Measurements from ENCODE around the gene LRRC25. TPM values are rescaled to one million over a fixed set of nuclear protein-coding genes. Genes with fewer than 3 reads are reported as not detected.

LRRC25 gene
- polyA plus RNA-seq, 2 of the 4 experiments (the other 2 are of a cell fraction): not detected

DNA sequence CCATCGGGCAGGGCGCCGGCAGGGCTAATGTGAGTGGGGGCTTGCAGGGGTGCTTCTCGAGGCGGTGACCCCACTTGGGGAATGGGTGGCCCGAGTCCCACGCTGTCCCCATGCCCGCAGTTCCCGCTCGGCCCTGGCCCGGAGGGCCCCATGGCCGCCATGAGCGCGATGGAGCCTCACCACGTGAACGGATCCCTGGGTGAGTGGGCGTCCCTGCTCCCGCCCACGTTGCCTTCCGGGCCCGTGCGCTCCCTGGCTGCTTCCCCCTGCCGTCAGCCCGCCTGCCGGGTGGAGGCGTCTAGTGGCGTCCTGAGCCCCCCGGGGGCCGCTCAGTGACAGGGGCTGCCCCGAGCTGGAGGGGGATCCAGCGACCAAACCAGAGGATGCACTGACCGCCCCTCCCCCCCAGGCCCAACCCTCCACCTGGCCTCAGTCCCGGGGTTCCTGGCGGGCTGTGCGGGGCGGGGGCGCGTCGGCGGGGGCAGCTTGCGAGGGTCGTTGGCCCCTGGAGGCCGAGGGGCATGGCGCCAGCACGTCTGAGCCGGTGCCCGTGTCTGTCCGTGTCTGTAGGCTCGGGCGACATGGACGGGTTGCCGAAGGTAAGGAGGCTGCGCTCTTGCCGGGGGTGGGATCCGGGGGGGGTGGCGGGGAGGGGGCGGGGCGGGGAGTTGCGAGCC is 35.7 kb upstream of the LRRC25 start:
- no peak for ATAC-seq
- no peak for DNase-seq (ENCODE audit: low read depth in 1 of 2, low spot score in 1 of 2)
- Histone ChIP-seq H3K4me1 (peaks cover 19% of the 10 kb centered on the region), H3K4me2 (no peak overlapping the region), H3K9me3 (no peaks in the 10 kb centered on the region), H3K4me3 (no peak overlapping the region), H3K27ac (no peak overlapping the region)
- CTCF ChIA-PET: no interaction called here
- no peak for FAIRE-seq
- WGBS (ENCODE audit: missing lambda C conversion rate): 99% methylated on average over 13 of the region's 59 CpGs
- TF ChIP-seq, protein P1, sequence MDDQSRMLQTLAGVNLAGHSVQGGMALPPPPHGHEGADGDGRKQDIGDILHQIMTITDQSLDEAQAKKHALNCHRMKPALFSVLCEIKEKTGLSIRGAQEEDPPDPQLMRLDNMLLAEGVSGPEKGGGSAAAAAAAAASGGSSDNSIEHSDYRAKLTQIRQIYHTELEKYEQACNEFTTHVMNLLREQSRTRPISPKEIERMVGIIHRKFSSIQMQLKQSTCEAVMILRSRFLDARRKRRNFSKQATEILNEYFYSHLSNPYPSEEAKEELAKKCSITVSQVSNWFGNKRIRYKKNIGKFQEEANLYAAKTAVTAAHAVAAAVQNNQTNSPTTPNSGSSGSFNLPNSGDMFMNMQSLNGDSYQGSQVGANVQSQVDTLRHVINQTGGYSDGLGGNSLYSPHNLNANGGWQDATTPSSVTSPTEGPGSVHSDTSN (IDR thresholded peaks at IDR 0.05): peak; percentile 43; the same call in 1 of the 2 replicates
- no peak for TF ChIP-seq EP300 (IDR thresholded peaks at IDR 0.05)
- POLR2A ChIA-PET: no interaction called here

DNA sequence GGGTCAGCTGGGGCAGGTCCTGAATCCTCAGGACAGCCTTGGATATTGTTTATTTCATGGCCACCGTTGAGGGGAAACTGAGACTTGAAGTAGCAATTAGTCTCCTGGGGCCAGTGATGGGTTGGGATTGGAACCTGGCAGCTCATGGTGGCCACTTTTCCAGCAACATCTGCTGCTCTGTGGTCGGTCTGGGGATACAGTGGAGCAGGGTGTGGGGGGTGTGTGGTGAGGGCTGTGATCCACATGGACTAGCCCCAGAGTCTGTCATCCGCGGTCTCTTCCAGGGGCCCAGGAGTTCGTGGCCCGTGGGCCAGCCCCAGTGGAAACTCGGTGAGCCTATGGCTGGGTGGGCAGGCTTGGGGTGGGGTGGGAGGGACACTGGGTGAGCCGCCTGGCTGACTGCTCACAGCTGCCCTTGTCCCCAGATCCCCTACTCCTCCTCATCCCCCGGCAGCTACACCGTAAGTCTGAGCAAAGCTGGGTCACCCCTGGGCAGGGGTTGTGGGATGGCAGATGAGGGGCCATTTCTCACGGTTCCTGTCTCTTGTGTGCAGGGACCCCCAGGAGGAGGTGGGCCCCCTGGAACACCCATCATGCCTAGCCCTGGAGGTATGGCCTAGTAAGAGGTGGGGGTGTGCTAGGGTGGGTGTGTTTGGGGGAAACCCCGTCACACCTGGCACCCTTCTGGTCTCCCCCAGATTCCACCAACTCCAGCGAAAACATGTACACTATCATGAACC is 35.0 kb upstream of the LRRC25 start:
- Histone ChIP-seq H3K4me1 (peaks cover 21% of the 10 kb centered on the region), H3K4me2 (no peak overlapping the region), H3K27ac (no peak overlapping the region), H3K4me3 (no peak overlapping the region), H3K9me3 (no peaks in the 10 kb centered on the region)
- ChIA-PET POLR2A (no interaction called here), CTCF (interaction anchor here (1.2 to 2.3 kb wide), 4 partner anchors 18 to 82 kb away, joined by 3 to 7 read pairs (median 5); no protein-coding TSS in a partner anchor)
- no peak for FAIRE-seq
- DNase-seq (ENCODE audit: low read depth in 1 of 2, low spot score in 1 of 2): no peak
- TF ChIP-seq HOXB13 (CRISPR knock-in tag; IDR thresholded peaks at IDR 0.05; ENCODE audit: low read depth) (no peak), EHMT2 (IDR thresholded peaks at IDR 0.05; ENCODE audit: low read depth) (no peak), CHD2 (IDR thresholded peaks at IDR 0.05; ENCODE audit: low read length, partially characterized antibody) (no peak), POLR2AphosphoS2 (conservative IDR thresholded peaks at IDR 0.05; ENCODE audit: low read length) (no peak), RCOR1 (IDR thresholded peaks at IDR 0.05; ENCODE audit: low read depth, low read length) (no peak), MYC (IDR thresholded peaks at IDR 0.05; ENCODE audit: borderline replicate concordance, low read length) (no peak), BHLHE40 (IDR thresholded peaks at IDR 0.05; ENCODE audit: low read depth, low read length) (no peak), MAFK (IDR thresholded peaks at IDR 0.05; ENCODE audit: partially characterized antibody) (no peak), ESRRA (IDR thresholded peaks at IDR 0.05; ENCODE audit: borderline replicate concordance, low read length) (no peak)
- TF ChIP-seq, protein P2, sequence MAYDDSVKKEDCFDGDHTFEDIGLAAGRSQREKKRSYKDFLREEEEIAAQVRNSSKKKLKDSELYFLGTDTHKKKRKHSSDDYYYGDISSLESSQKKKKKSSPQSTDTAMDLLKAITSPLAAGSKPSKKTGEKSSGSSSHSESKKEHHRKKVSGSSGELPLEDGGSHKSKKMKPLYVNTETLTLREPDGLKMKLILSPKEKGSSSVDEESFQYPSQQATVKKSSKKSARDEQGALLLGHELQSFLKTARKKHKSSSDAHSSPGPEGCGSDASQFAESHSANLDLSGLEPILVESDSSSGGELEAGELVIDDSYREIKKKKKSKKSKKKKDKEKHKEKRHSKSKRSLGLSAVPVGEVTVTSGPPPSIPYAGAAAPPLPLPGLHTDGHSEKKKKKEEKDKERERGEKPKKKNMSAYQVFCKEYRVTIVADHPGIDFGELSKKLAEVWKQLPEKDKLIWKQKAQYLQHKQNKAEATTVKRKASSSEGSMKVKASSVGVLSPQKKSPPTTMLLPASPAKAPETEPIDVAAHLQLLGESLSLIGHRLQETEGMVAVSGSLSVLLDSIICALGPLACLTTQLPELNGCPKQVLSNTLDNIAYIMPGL (CRISPR knock-in tag; IDR thresholded peaks at IDR 0.05; ENCODE audit: borderline replicate concordance): no peak
- TF ChIP-seq, protein P3, sequence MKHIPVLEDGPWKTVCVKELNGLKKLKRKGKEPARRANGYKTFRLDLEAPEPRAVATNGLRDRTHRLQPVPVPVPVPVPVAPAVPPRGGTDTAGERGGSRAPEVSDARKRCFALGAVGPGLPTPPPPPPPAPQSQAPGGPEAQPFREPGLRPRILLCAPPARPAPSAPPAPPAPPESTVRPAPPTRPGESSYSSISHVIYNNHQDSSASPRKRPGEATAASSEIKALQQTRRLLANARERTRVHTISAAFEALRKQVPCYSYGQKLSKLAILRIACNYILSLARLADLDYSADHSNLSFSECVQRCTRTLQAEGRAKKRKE (CRISPR knock-in tag; IDR thresholded peaks at IDR 0.05; ENCODE audit: low read depth): no peak
- TF ChIP-seq, protein P4, sequence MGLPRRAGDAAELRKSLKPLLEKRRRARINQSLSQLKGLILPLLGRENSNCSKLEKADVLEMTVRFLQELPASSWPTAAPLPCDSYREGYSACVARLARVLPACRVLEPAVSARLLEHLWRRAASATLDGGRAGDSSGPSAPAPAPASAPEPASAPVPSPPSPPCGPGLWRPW (IDR thresholded peaks at IDR 0.05): no peak
- no peak for ATAC-seq
- WGBS (ENCODE audit: missing lambda C conversion rate): 88% methylated on average over 4 of the region's 13 CpGs

DNA sequence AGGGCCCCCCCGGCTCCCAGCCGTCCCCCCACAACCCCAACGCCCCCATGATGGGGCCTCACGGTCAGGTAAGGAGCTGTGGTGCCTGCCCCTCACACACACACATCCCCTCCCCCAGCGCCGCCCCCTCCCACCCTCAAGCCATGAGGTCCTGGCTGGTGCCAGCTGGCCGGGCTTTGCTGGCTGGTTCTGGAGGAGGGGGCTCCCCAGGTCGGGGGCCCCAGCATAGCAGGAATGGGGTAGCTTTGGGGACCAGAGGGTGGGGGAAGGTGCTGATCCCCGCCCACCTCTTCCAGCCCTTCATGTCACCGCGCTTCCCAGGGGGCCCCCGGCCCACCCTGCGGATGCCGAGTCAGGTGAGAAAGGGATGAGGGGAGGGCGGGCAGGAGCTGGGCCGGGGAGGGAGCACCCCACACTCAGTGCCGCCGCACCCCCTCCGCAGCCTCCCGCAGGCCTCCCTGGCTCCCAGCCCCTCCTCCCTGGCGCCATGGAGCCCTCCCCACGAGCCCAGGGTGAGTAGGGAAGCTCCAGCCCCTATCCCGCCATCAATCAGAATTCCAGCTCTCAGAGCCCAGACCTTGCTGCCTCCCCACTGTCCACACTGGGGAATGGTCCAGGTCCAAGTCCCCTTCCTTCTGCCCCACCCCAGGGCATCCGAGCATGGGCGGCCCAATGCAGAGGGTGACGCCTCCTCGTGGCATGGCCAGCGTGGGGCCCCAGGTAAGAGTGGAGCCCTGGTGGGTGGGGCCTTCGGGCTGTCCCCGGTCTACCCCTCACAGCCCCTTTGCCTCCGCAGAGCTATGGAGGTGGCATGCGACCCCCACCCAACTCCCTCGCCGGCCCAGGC is 34.2 kb upstream of the LRRC25 start:
- no peak overlapping the region for H3K4me2 ChIP-seq
- peaks cover 21% of the 10 kb centered on the region for H3K4me1 ChIP-seq
- H3K9me3 ChIP-seq: no peaks in the 10 kb centered on the region
- ChIA-PET CTCF (interaction anchor here (1.2 to 2.3 kb wide), 4 partner anchors 19 to 81 kb away, joined by 3 to 7 read pairs (median 5); no protein-coding TSS in a partner anchor), POLR2A (no interaction called here)
- TF ChIP-seq, protein P5, sequence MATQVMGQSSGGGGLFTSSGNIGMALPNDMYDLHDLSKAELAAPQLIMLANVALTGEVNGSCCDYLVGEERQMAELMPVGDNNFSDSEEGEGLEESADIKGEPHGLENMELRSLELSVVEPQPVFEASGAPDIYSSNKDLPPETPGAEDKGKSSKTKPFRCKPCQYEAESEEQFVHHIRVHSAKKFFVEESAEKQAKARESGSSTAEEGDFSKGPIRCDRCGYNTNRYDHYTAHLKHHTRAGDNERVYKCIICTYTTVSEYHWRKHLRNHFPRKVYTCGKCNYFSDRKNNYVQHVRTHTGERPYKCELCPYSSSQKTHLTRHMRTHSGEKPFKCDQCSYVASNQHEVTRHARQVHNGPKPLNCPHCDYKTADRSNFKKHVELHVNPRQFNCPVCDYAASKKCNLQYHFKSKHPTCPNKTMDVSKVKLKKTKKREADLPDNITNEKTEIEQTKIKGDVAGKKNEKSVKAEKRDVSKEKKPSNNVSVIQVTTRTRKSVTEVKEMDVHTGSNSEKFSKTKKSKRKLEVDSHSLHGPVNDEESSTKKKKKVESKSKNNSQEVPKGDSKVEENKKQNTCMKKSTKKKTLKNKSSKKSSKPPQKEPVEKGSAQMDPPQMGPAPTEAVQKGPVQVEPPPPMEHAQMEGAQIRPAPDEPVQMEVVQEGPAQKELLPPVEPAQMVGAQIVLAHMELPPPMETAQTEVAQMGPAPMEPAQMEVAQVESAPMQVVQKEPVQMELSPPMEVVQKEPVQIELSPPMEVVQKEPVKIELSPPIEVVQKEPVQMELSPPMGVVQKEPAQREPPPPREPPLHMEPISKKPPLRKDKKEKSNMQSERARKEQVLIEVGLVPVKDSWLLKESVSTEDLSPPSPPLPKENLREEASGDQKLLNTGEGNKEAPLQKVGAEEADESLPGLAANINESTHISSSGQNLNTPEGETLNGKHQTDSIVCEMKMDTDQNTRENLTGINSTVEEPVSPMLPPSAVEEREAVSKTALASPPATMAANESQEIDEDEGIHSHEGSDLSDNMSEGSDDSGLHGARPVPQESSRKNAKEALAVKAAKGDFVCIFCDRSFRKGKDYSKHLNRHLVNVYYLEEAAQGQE (IDR thresholded peaks at IDR 0.05): no peak
- DNase-seq (ENCODE audit: low read depth in 1 of 2, low spot score in 1 of 2) (no peak), ATAC-seq (no peak), FAIRE-seq (no peak)
- WGBS (ENCODE audit: missing lambda C conversion rate): 93% methylated on average over 5 of the region's 34 CpGs
- no peak overlapping the region for H3K4me3 ChIP-seq
- H3K27ac ChIP-seq: no peak overlapping the region

All from A549 (cell line).